GM19395 (cell line): ENCODE results near the gene GLRA1.

ENCODE experiments used
- ATAC-seq: cut with Tn5 transposase; IDR thresholded peaks from one replicate; pipeline ENCODE4 v1.9.1; 2021; ENCODE audit warnings: mild to moderate bottlenecking, moderate library complexity; ENCODE audit not compliant: unreplicated experiment

GLRA1 gene

DNA sequence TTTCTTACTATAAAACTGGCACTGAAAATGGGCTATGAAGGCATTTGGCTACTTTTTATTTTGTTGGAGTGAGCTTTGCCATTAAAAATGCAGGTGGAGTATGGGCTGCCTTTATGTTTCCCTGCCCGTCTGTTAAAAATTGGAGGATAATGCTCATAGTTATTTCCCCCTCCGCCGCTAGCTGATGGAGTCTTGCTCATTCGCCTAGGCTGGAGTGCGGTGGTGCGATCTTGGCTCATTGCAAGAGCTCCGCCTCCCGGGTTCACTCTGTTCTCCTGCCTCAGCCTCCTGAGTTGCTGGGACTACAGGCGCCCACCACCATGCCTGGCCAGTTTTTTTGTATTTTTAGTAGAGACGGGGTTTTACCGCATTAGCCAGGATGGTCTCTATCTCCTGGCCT is 144.3 kb downstream of the GLRA1 start:
- ATAC-seq: no peak

GRCh38 chr5:151779531-151780125 is 145.0 kb downstream of the GLRA1 start:
- ATAC-seq: no peak

GRCh38 chr5:151775025-151775606 is 149.5 kb downstream of the GLRA1 start:
- ATAC-seq: no peak

DNA sequence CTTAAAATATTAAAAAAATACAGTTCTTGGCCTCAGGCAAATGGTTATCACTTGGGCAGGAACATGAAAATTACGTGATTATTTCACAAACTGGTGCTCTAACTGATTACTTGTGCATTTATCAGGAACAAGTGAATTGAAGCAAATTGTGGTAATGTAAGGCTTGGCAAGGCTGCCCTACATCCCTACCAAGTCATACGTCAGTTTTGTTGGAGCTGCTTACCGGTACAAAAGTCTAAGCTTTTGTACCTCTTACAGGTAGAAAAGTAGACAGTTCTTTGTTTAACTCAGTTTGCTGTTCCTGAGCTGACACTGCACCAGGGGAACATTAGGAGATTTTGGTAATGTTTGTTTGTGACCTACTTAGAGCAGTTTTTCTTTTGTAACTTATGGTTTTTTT is 150.7 kb downstream of the GLRA1 start:
- no peak for ATAC-seq

- ATAC-seq: no peak
These were observed 151.6 kb downstream of the GLRA1 start for GRCh38 chr5:151772846-151773561.
